BJ (cell line): Measurements from ENCODE around the gene TMUB1. TPM values are rescaled to one million over a fixed set of nuclear protein-coding genes. Genes with fewer than 3 reads are reported as not detected.

Source experiments
- CTCF ChIA-PET: fragments of 350-600 bp; formaldehyde crosslinking; extraction: SDS; loops from one replicate; lab custom pipeline; 2021; ENCODE audit warnings: antibody characterized with exemption, inconsistent platforms; lab: Yijun Ruan, JAX
- POLR2A ChIA-PET: fragments of 300-600 bp; sonication (Branson Sonifier 250); formaldehyde crosslinking; extraction: SDS; loops from one replicate; lab custom pipeline; 2021; ENCODE audit warnings: antibody characterized with exemption; lab: Charles Lee
- DNase-seq: peaks from one replicate; pipeline ENCODE4 v3.0.0-alpha.2; 2011; ENCODE audit warnings: low read depth
- H3K27me3 ChIP-seq: 2 replicates; pipeline ENCODE4 v1.6.0; 2011; ENCODE audit warnings: low read length; ENCODE audit not compliant: control insufficient read depth, insufficient read depth
- H3K36me3 ChIP-seq: 2 replicates; pipeline ENCODE4 v1.5.1; 2011; ENCODE audit warnings: low read length; ENCODE audit not compliant: control insufficient read depth, insufficient read depth
- H3K4me3 ChIP-seq: 2 replicates; pipeline ENCODE4 v1.5.1; 2011; ENCODE audit warnings: low read depth, mild to moderate bottlenecking, control low read depth, low read length
- CTCF ChIP-seq: IDR thresholded peaks from 2 replicates; pipeline ENCODE4 v1.5.1; 2011; ENCODE audit warnings: low read depth, mild to moderate bottlenecking, control low read depth, inconsistent platforms, low read length, moderate library complexity; ENCODE audit not compliant: insufficient read depth
- polyA minus RNA-seq: library from RNA; depleted of rRNA, polyadenylated mRNA; stranded (reverse); fragments of >200 nt; gene quantifications from 2 replicates; pipeline ENCODE4 v1.2.3, GENCODE V29; 2011; rRNA and poly(A)+ RNA removed
- polyA plus RNA-seq: library from polyadenylated mRNA; depleted of rRNA; stranded (reverse); fragments of >200 nt; gene quantifications from 2 replicates; pipeline ENCODE4 v1.2.3, GENCODE V29; 2011; rRNA removed

Gene TMUB1
- polyA plus RNA-seq (13.6 and 27.8 TPM in 2 replicates), polyA minus RNA-seq (4.6 and 5.9 TPM in 2 replicates)

GRCh38 chr7:151083071-151083823, at the start of gene TMUB1:
Gene TMUB1, minus strand, starts transcription at chr7:151083493. Its CDS starts 930 bp downstream, at chr7:151082563.
- Histone ChIP-seq H3K4me3 (peak within 1 kb of the TSS; percentile 81), H3K27me3 (no peaks in the 10 kb centered on the region), H3K36me3 (peaks cover 3% of the 10 kb centered on the region; the same call in 1 of the 2 replicates)
- POLR2A ChIA-PET = no interaction called here
- no peak for DNase-seq
- CTCF ChIA-PET = interaction anchor here (0.6 to 3.1 kb wide), 8 partner anchors 23 to 175 kb away, joined by 3 to 13 read pairs (median 4); partner anchors contain the start of gene ABCB8
- no peak for TF ChIP-seq CTCF

GRCh38 chr7:151132461-151133205, 49.3 kb upstream of the TMUB1 start:
- TF ChIP-seq CTCF = no peak
- H3K4me3 ChIP-seq = no peak overlapping the region
- H3K36me3 ChIP-seq = peaks cover 55% of the 10 kb centered on the region
- DNase-seq = no peak
- POLR2A ChIA-PET = no interaction called here
- CTCF ChIA-PET = interaction anchor here (1.2 kb wide), 1 partner anchor 35 kb away, joined by 3 read pairs; no protein-coding TSS in a partner anchor
- no peaks in the 10 kb centered on the region for H3K27me3 ChIP-seq

GRCh38 chr7:151131592-151132293, 48.5 kb upstream of the TMUB1 start:
- ChIA-PET POLR2A (no interaction called here), CTCF (interaction anchor here (0.8 to 1.3 kb wide), 3 partner anchors 18 to 112 kb away, joined by 3 read pairs; no protein-coding TSS in a partner anchor)
- Histone ChIP-seq H3K36me3 (peaks cover 54% of the 10 kb centered on the region), H3K27me3 (no peaks in the 10 kb centered on the region), H3K4me3 (no peak overlapping the region)
- TF ChIP-seq CTCF = no peak
- no peak for DNase-seq

- no peak for DNase-seq
- ChIA-PET POLR2A (no interaction called here), CTCF (interaction anchor here (0.8 to 1.3 kb wide), 3 partner anchors 19 to 113 kb away, joined by 3 read pairs; no protein-coding TSS in a partner anchor)
- no peak for TF ChIP-seq CTCF
- Histone ChIP-seq H3K36me3 (peaks cover 55% of the 10 kb centered on the region), H3K27me3 (no peaks in the 10 kb centered on the region), H3K4me3 (no peak overlapping the region)
These were observed 47.9 kb upstream of the TMUB1 start for GRCh38 chr7:151131224-151131591.
